GM21381 (cell line): ENCODE data around the gene TMEM72.
A peak's percentile ranks its signal among the peaks of the same experiment; 100 is the strongest.

Experiments used
- ATAC-seq: cut with Tn5 transposase; IDR thresholded peaks from one replicate; pipeline ENCODE4 v1.9.1; 2021; ENCODE audit warnings: mild to moderate bottlenecking, moderate library complexity; ENCODE audit not compliant: unreplicated experiment

Gene TMEM72

GRCh38 chr10:44933451-44934321, 22.5 kb downstream of the TMEM72 start:
- no peak for ATAC-seq

- no peak for ATAC-seq
Observed at GRCh38 chr10:44934416-44935200, 23.5 kb downstream of the TMEM72 start.

GRCh38 chr10:44935201-44935965, 24.2 kb downstream of the TMEM72 start:
- ATAC-seq: no peak

- ATAC-seq: no peak
Observed at GRCh38 chr10:44935966-44936295, 24.8 kb downstream of the TMEM72 start.

GRCh38 chr10:44936314-44936975, 25.3 kb downstream of the TMEM72 start:
- ATAC-seq: no peak

- no peak for ATAC-seq
Observed at GRCh38 chr10:44937196-44938005, 26.3 kb downstream of the TMEM72 start.

GRCh38 chr10:44938956-44939355, 27.8 kb downstream of the TMEM72 start:
- ATAC-seq: no peak

GRCh38 chr10:44939691-44940401, 28.7 kb downstream of the TMEM72 start:
- no peak for ATAC-seq

GRCh38 chr10:44944354-44944753, 33.2 kb downstream of the TMEM72 start:
- ATAC-seq: no peak

GRCh38 chr10:44946205-44946604, 35.1 kb downstream of the TMEM72 start:
- ATAC-seq: peak; percentile 54

- peak; percentile 55 for ATAC-seq
Observed at GRCh38 chr10:44947371-44948152, 36.4 kb downstream of the TMEM72 start.

- ATAC-seq: no peak
Observed at GRCh38 chr10:44948642-44949041, 37.5 kb downstream of the TMEM72 start.

GRCh38 chr10:44949127-44949802, 38.1 kb downstream of the TMEM72 start:
- ATAC-seq: no peak

GRCh38 chr10:44949915-44950314, 38.8 kb downstream of the TMEM72 start:
- no peak for ATAC-seq

GRCh38 chr10:44950326-44951225, 39.4 kb downstream of the TMEM72 start:
- ATAC-seq: no peak

- ATAC-seq: no peak
Observed at GRCh38 chr10:44951576-44952226, 40.6 kb downstream of the TMEM72 start.
